Activated T-helper 1 cell treated with anti-CD3 and anti-CD28 coated beads, Interleukin-12 subunit alpha, Interleukin-12 subunit beta, Interleukin-2, Interleukin-4 antibody, amounts not matched to agents 30 ng/mL and 10 ng/mL and 1 ng/mL, durations not matched to agents 14 hours and 24 hours and 36 hours (primary cell): Measurements from ENCODE around the gene TRPM8. TPM values are rescaled to one million over a fixed set of nuclear protein-coding genes. Genes with fewer than 3 reads are reported as not detected.

Source experiments
- DNase-seq: peaks from one replicate; pipeline ENCODE4 v3.0.0; 2021; ENCODE audit warnings: low spot score
- H3K27ac Mint-ChIP-seq: one replicate; pipeline ENCODE4 v1.8.0; 2021; ENCODE audit warnings: mild to moderate bottlenecking, mixed read lengths
- H3K27me3 Mint-ChIP-seq: one replicate; pipeline ENCODE4 v1.8.0; 2022; ENCODE audit warnings: mild to moderate bottlenecking, moderate library complexity, mixed read lengths; ENCODE audit not compliant: insufficient read depth
- H3K36me3 Mint-ChIP-seq: one replicate; pipeline ENCODE4 v1.8.0; 2021; ENCODE audit warnings: low read depth, mixed read lengths
- H3K4me1 Mint-ChIP-seq: one replicate; pipeline ENCODE4 v1.8.0; 2021; ENCODE audit warnings: low read depth, mixed read lengths
- H3K4me3 Mint-ChIP-seq: one replicate; pipeline ENCODE4 v1.8.0; 2021; ENCODE audit warnings: mild to moderate bottlenecking, moderate library complexity, mixed read lengths
- H3K9me3 Mint-ChIP-seq: one replicate; pipeline ENCODE4 v1.8.0; 2021; ENCODE audit warnings: mixed read lengths
- intact Hi-C: fragments of 100-400 bp; cut with micrococcal nuclease; formaldehyde crosslinking; loops from one replicate; pipeline ENCODE4 v1.15.1; 2024
- total RNA-seq: library from RNA; stranded (reverse); gene quantifications from 2 replicates; pipeline ENCODE4 v1.2.3, GENCODE V29; 2022

The TRPM8 gene
- total RNA-seq, 1 donor from 2014 or later, result not detected

- Mint-ChIP-seq H3K36me3 (no peaks in the 10 kb centered on the region), H3K4me3 (no peak overlapping the region), H3K27me3 (peaks cover 33% of the 10 kb centered on the region), H3K27ac (no peak overlapping the region), H3K4me1 (no peaks in the 10 kb centered on the region), H3K9me3 (no peaks in the 10 kb centered on the region)
- DNase-seq, result no peak
- intact Hi-C loops, result no loop called here
Measured at GRCh38 chr2:234048049-234048448, 130.9 kb downstream of the TRPM8 start.

- no peak within 1 kb of the TSS for H3K27ac Mint-ChIP-seq
- no peaks in the 10 kb centered on the region for H3K36me3 Mint-ChIP-seq
- no peaks in the 10 kb centered on the region for H3K9me3 Mint-ChIP-seq
- no peaks in the 10 kb centered on the region for H3K4me1 Mint-ChIP-seq
- no peak for DNase-seq
- intact Hi-C loops, result no loop called here
- H3K4me3 Mint-ChIP-seq, result no peak within 1 kb of the TSS
- H3K27me3 Mint-ChIP-seq, result peaks cover 19% of the 10 kb centered on the region
Measured at GRCh38 chr2:234050455-234051135, 133.4 kb downstream of the TRPM8 start, which contains the start of gene SPP2. SPP2 (plus strand) TSS chr2:234050702; CDS start chr2:234050787, 85 bp downstream.

GRCh38 chr2:234051374-234052070, 134.3 kb downstream of the TRPM8 start:
- no peaks in the 10 kb centered on the region for H3K9me3 Mint-ChIP-seq
- no peak overlapping the region for H3K27ac Mint-ChIP-seq
- intact Hi-C loops, result no loop called here
- no peaks in the 10 kb centered on the region for H3K36me3 Mint-ChIP-seq
- H3K4me3 Mint-ChIP-seq, result no peak overlapping the region
- no peak for DNase-seq
- no peaks in the 10 kb centered on the region for H3K4me1 Mint-ChIP-seq
- peaks cover 18% of the 10 kb centered on the region for H3K27me3 Mint-ChIP-seq

GRCh38 chr2:234058881-234059280, 141.7 kb downstream of the TRPM8 start:
- intact Hi-C loops, result no loop called here
- no peak overlapping the region for H3K4me3 Mint-ChIP-seq
- no peak overlapping the region for H3K27ac Mint-ChIP-seq
- no peaks in the 10 kb centered on the region for H3K9me3 Mint-ChIP-seq
- H3K27me3 Mint-ChIP-seq, result peaks cover 8% of the 10 kb centered on the region
- H3K36me3 Mint-ChIP-seq, result no peaks in the 10 kb centered on the region
- no peaks in the 10 kb centered on the region for H3K4me1 Mint-ChIP-seq
- DNase-seq, result no peak

GRCh38 chr2:234060236-234060635, 143.1 kb downstream of the TRPM8 start:
- no peaks in the 10 kb centered on the region for H3K36me3 Mint-ChIP-seq
- H3K9me3 Mint-ChIP-seq, result no peaks in the 10 kb centered on the region
- DNase-seq, result no peak
- intact Hi-C loops, result no loop called here
- no peak overlapping the region for H3K27ac Mint-ChIP-seq
- H3K27me3 Mint-ChIP-seq, result peaks cover 16% of the 10 kb centered on the region
- no peak overlapping the region for H3K4me3 Mint-ChIP-seq
- H3K4me1 Mint-ChIP-seq, result no peaks in the 10 kb centered on the region

- no peaks in the 10 kb centered on the region for H3K36me3 Mint-ChIP-seq
- no peak overlapping the region for H3K27ac Mint-ChIP-seq
- H3K9me3 Mint-ChIP-seq, result no peaks in the 10 kb centered on the region
- intact Hi-C loops, result no loop called here
- no peak for DNase-seq
- no peak overlapping the region for H3K4me3 Mint-ChIP-seq
- H3K4me1 Mint-ChIP-seq, result no peaks in the 10 kb centered on the region
- peaks cover 14% of the 10 kb centered on the region for H3K27me3 Mint-ChIP-seq
Measured at GRCh38 chr2:234061624-234062257, 144.6 kb downstream of the TRPM8 start.

- no peak overlapping the region for H3K4me3 Mint-ChIP-seq
- H3K36me3 Mint-ChIP-seq, result peaks cover 2% of the 10 kb centered on the region
- H3K27ac Mint-ChIP-seq, result no peak overlapping the region
- intact Hi-C loops, result no loop called here
- H3K4me1 Mint-ChIP-seq, result no peaks in the 10 kb centered on the region
- peaks cover 6% of the 10 kb centered on the region for H3K9me3 Mint-ChIP-seq
- peaks cover 11% of the 10 kb centered on the region for H3K27me3 Mint-ChIP-seq
- no peak for DNase-seq
Measured at GRCh38 chr2:234066587-234066986, 149.4 kb downstream of the TRPM8 start.

Other genes starting within 250 kb of the TRPM8 start
- not detected in 2 replicates for gene UGT1A9, start 245.5 kb upstream of the TRPM8 start, total RNA-seq
- gene UGT1A7, start 235.5 kb upstream of the TRPM8 start, total RNA-seq, result not detected in 2 replicates
- gene UGT1A6, start 224.5 kb upstream of the TRPM8 start, total RNA-seq, result not detected in 2 replicates
- gene UGT1A5, start 204.5 kb upstream of the TRPM8 start, total RNA-seq, result not detected in 2 replicates
- gene UGT1A4, start 198.6 kb upstream of the TRPM8 start, total RNA-seq, result not detected in 2 replicates
- not detected in 2 replicates for gene UGT1A3, start 188.3 kb upstream of the TRPM8 start, total RNA-seq
- gene UGT1A1, start 157.1 kb upstream of the TRPM8 start, total RNA-seq, result not detected in 2 replicates
- not detected in 2 replicates for gene MROH2A, start 139.0 kb upstream of the TRPM8 start, total RNA-seq
- 38.2 and 40.4 TPM in 2 replicates for gene HJURP, start 62.8 kb upstream of the TRPM8 start, total RNA-seq
- gene SPP2, start 133.3 kb downstream of the TRPM8 start, total RNA-seq, result not detected in 2 replicates